HG03378 (cell line): ENCODE data around the gene ELF4.

Source experiments
- ATAC-seq: cut with Tn5 transposase; IDR thresholded peaks from one replicate; pipeline ENCODE4 v1.9.1; 2021; ENCODE audit warnings: mild to moderate bottlenecking, moderate library complexity; ENCODE audit not compliant: unreplicated experiment

Gene ELF4

DNA sequence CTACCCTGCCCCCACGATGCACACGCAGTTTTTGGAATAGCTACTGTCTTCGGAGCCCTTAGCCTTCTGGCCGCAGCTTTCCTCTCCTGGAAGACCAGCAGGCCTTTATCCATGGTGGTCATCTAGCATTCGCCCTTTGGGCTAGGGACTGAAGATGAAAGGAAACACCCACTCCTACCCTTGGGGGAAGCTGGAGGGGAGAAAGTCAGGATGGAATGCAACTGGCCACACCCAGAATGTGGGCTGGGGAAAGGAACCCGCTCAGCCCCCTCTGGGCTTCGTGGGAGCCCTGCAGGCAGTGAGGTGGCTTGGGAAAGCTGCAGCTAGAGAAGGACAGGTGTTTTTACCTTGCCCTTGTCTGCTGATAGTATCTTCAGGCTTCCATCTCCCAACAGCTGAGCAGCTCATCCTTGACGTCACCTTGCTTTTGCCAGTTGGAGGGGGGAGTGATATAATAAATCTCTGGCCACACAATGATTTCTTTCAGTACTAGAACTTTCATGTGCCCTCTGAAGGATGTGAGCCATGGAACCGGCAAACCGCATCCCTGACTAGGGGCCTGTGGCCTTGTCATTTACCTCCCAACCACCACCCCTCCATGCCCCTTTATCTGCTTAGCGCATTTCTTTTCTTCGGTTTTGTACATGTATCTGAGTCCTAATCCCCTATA lies 59.0 kb downstream of the ELF4 start:
- no peak for ATAC-seq

DNA sequence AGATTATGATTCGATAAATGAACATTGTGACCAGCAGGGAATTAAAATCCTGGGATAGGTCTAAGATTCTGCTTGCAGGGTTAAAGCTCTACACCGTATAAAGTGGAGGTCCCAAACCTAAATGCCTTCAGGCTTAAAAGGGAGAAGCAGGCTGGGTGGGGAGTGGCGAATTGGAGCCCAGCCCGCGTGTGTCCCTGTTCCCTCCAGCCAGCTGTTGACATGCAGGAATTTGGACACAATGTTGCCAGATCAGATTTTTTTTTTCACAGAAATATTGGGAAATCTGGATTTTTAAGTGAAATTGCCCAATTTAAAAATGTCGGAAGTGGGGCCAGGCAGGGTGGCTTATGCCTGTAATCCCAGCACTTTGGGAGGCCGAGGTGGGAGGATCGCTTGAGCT lies 60.5 kb downstream of the ELF4 start:
- no peak for ATAC-seq

DNA sequence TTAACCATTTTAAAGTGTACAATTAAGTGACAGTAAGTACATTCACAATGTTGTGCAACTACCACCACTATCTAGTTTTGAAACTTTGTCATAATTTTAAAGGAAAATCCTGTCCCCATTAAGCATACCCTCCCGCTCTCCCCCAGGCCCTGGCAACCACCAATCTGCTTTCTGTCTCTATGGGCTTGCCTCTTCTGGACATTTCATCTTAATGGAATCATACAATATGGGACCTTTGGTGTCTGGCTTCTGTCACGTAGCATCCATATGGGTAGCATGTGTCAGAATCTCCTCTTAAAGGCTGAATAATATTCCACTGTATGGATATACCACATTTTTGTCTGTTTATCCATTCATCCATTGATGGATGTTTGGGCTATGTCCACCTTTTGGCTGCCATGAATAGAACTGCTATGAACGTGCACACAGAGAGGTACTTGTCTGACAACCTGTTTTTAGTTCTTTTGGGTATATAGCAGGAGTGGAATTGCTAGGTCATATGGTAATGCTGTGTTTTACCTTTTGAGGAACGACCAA lies 61.5 kb downstream of the ELF4 start:
- no peak for ATAC-seq

DNA sequence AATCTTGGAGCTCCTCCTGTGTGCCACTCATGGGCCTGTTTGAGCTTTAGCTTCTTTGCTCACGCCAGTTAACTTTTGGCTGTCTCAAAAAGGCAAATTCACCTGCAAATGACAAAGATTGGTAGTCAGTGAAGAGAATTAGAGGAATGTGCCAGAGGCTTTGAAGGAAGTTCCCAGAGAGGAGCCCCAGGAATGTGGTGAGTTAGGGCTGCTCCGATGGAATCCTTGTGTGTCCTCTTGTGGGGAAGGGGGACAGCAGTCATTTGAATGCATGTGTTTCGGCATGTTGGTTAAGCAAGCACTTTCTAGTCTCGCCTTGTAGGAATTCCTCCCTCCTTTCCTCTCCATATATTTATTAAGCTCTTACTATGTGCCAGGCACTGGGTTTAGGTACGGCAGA lies 62.9 kb downstream of the ELF4 start:
- no peak for ATAC-seq

DNA sequence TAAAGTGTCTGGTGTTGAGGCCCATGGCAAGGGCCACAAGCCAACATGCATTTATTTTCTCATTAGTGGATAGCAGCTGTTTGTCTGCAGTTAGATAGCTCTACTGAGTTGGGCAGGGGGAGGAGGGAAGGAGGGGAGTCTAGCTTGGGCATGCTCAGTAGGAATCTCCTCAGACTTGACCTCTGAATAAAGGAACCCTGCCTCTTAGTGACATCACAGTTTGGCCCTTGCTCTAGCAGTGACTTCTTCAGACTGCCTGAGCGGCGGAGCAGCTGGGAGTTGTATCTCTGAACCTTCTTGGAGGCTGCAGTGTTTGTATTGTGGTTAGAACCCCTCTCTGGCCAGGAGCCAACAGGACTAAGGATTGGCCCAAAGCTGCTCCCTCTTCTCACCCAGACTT lies 70.5 kb downstream of the ELF4 start:
- no peak for ATAC-seq

DNA sequence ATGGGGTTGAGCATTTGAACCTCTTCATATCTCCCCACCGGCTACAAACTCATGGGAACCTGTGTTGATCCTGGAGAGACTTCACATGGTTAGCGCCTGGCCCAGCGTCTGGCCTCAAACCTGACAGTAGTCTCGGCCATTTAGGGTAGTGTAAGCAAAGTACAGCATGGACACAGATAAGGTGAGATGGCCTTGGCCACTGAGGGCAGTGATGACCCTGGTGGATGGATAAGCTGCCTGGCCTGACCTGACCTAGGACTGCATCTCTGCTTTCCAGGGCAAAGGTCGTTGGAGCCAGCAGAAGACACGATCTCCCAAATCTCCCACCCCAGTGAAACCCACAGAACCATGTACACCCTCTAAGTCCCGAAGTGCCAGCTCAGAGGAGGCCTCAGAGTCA lies 76.1 kb downstream of the ELF4 start:
- ATAC-seq = no peak

DNA sequence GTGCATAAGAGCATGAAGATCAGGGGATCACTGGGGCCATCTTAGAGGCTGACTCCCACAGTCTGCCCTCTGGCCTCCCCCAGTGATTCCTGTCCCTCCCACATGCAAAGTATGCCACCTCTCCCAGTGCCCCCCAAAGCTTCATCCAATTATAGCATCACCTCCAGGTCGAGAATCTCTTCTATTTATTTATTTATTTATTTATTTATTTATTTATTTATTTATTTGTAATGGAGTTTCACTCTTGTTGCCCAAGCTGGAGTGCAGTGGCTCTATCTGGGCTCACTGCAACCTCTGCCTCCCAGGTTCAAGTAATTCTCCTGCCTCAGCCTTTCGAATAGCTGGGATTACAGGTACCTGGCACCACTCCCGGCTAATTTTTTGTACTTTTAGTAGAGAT lies 77.7 kb downstream of the ELF4 start:
- ATAC-seq = no peak

DNA sequence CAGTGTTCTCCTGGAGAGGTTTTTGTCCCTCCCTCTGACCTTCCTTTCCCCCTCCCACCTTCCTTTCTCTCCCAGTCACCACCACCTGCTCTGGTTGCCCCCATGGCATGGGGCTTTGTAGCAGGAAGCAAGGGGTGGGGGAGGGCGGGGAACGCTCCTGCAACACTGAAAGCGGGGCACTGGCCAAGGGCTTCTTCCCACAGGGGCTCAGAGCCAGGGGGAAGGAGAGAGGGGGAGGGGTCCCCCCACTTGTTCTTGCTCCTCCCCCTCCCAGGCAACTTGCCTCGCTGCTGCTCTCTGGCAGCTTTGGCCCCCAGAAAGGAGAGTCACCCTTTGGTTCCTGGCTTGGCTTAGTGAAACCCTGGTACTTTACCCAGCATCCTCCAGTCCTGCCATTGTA lies 79.5 kb downstream of the ELF4 start:
- ATAC-seq = no peak

DNA sequence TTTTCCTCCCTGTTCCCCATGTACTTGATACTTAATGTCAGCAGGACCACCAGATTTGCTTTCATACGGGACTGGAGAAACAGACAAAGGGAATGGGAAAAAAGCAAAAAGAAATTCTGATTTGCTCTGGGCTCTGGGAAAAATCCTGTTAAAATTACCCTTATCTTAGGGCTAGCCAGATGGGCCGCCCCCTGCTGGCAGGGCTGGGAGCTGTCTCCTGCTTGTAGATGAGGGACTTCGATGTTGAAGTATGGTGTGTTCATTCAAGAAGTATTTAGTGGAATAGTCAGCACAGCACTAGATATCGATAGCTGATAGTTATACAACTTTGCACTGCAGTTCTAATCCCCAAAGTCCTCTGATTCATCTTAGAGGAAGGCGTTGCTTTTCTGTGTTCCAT lies 82.1 kb downstream of the ELF4 start:
- ATAC-seq = no peak

DNA sequence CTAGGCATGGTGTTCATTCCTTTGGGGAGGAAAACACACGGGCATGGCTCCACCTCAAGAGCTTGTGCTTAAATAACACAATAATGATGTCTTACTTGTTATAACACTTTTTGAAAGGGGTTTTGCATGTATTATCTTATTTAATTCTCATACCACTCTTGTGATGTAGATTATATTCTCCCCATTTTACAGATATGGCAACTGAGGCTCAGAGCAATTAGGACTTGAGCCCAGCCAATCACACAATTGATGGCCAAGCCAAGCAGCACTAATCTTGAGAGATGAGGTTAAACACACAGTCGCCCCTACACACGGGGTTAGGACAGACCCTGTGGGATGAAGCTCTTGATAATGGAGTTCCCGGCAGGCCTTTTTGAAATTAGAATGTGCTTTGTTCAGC lies 82.7 kb downstream of the ELF4 start:
- no peak for ATAC-seq

DNA sequence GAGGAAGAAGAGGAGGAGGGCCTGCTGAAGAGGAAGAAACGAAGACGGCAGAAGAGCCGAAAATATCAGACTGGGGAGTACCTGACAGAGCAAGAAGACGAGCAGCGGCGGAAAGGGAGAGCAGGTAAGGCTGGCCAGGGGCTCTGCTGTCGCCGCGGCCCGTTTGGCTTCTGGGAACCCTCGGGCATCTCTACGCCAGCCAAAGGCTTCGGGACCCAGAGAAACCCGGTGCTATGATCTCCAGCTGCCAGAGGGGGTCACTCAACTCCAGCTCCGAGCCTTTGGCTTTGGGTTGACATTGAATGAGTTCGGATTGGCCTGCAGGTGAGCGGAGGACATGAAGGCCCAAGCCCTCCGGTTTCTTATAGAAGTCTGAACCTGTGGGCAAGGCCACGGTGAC lies 85.0 kb downstream of the ELF4 start:
- ATAC-seq = no peak

DNA sequence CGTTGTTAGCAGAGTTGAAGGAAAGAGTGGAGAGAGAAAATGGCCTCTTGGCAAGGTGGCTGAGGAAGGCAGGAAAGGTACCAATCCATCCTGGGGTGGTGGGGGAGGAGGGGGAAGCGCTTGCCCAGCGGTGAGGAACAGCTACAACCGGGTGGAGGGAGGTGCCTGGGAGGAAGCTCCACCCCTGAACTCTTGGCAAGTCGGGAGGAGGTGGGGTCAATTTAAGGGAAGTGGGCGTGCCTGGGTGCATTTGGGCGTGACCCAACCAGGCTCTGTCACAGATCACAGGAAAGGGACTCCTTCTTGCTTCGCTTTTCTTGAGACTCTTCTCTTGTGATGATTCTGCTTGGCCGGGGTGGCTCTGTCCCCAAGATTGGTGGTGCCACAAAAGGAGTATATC lies 86.2 kb downstream of the ELF4 start:
- peak; percentile 95 for ATAC-seq

DNA sequence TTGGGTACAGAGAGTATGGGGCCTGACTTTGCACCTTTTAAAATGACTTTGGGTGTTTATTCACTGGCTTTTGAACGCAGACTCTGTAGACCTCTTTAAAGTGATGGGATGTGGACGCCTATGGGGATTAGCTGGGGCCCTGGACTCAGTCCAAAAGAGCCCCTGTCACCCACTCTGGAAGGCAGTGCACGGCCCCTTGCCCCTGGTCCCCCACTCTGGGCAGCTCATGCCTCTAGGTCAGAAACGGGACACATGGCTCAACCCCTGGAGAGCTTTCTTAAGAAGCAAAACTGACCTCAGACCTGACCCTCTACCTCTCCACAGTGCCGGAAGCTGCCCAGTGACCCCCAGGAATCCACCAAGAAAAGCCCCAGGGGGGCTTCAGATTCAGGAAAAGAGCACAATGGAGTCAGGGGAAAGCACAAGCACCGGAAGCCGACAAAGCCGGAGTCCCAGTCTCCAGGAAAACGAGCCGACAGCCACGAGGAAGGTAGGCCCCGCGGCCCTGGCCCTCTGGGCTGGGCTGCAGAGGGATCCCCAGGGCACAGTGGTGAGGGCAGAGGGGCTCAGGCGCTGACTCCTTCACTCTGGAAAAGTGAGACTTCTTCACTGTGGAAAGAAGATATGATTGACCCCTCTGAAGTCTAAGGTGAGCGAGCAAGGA lies 89.5 kb downstream of the ELF4 start:
- no peak for ATAC-seq

DNA sequence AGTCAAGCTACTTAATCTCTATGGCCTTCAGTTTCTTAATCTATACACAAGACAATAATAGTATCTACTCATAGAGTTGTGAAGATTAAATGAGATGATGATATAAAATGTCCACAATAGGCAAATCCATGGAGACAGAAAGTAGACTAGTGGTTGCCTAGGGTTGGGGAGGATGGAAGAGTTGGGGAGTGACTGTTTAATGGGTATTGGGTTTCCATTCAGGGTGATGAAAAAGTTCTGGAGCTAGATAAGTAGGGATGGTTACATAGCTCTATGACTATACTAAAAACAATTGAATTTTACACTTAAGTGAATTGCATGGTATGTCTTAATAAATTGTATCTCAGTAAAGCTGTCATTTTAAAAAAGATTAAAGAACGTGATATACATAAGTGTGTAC lies 92.2 kb downstream of the ELF4 start:
- ATAC-seq = no peak

DNA sequence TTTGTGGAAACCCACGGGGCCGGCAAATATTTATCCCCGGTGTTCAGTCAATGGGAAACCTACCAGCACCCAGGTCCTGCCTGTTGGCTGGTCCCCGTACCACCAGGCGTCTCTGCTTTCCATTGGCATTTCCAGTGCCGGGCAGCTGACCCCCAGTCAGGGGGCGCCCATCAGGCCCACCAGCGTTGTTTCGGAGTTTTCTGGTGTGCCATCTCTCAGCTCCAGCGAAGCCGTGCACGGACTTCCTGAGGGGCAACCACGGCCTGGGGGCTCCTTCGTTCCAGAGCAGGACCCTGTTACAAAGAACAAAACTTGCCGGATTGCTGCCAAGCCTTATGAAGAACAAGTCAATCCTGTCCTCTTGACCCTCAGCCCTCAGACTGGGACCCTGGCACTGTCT lies 95.1 kb downstream of the ELF4 start:
- no peak for ATAC-seq
